HepG2 (cell line): ENCODE results near the gene MARS1. TPM values are rescaled to one million over a fixed set of nuclear protein-coding genes. Genes with fewer than 3 reads are reported as not detected.

Experiments used
- ARHGAP35 ChIP-seq: sonication (generic); formaldehyde crosslinking; IDR thresholded peaks from 2 replicates; pipeline ENCODE4 v1.9.0; 2022; ENCODE audit warnings: mild to moderate bottlenecking, inconsistent platforms, moderate library complexity, missing genetic modification reagents, borderline replicate concordance
- HDAC2 ChIP-seq: sonication (generic); formaldehyde crosslinking; IDR thresholded peaks from 2 replicates; pipeline ENCODE4 v1.4.0; 2020; ENCODE audit warnings: missing genetic modification reagents
- HOXA9 ChIP-seq: sonication (generic); formaldehyde crosslinking; IDR thresholded peaks from 2 replicates; pipeline ENCODE4 v1.8.1; 2022; ENCODE audit warnings: missing genetic modification reagents, mild to moderate bottlenecking, moderate library complexity, borderline replicate concordance
- IRF9 ChIP-seq: sonication (generic); formaldehyde crosslinking; IDR thresholded peaks from 2 replicates; pipeline ENCODE4 v1.8.0; 2022; ENCODE audit warnings: missing genetic modification reagents, mild to moderate bottlenecking, borderline replicate concordance
- KIAA2018 ChIP-seq: sonication (generic); formaldehyde crosslinking; IDR thresholded peaks from 2 replicates; pipeline ENCODE4 v1.5.0; 2020; ENCODE audit warnings: mild to moderate bottlenecking, missing genetic modification reagents, borderline replicate concordance
- NCOA5 ChIP-seq: sonication (generic); formaldehyde crosslinking; IDR thresholded peaks from 2 replicates; pipeline ENCODE4 v1.4.0; 2020; ENCODE audit warnings: missing genetic modification reagents
- NFE2L2 ChIP-seq: fragments of 150-350 bp; IDR thresholded peaks from 2 replicates; pipeline ENCODE4 v1.6.1; 2014; ENCODE audit warnings: low read length
- TERF1 ChIP-seq: sonication (generic); formaldehyde crosslinking; IDR thresholded peaks from 2 replicates; pipeline ENCODE4 v1.8.0; 2022; ENCODE audit warnings: mild to moderate bottlenecking, missing genetic modification reagents, moderate library complexity
- ZMAT5 ChIP-seq: sonication (generic); formaldehyde crosslinking; IDR thresholded peaks from 2 replicates; pipeline ENCODE4 v1.5.0; 2020; ENCODE audit warnings: mild to moderate bottlenecking, low read depth, missing genetic modification reagents, borderline replicate concordance
- ZNF335 ChIP-seq: sonication (generic); formaldehyde crosslinking; IDR thresholded peaks from 2 replicates; pipeline ENCODE4 v1.4.0; 2020; ENCODE audit warnings: missing genetic modification reagents
- ZNF619 ChIP-seq: sonication (generic); formaldehyde crosslinking; IDR thresholded peaks from 2 replicates; pipeline ENCODE4 v1.4.0; 2020; ENCODE audit warnings: mild to moderate bottlenecking, missing genetic modification reagents
- polyA plus RNA-seq, 8 experiments: library from polyadenylated mRNA; depleted of rRNA in 3 of 8; stranded (reverse) in 7 of 8; unstranded in 1 of 8; fragments of >200 nt; fragmentation: Illumina TruSeq in 4 of 8; extraction: Trizol in 4 of 8; gene quantifications; 2 replicates each; pipeline versions ENCODE4 v1.2.1 to v1.2.3, GENCODE V29; 2011 to 2016; ENCODE audit warnings: low read depth in 4 of 8, missing spikeins in 1 of 8, mixed read lengths in 1 of 8; ENCODE audit not compliant: insufficient read depth in 1 of 8
- total RNA-seq, 5 experiments: library from RNA; depleted of rRNA; stranded (reverse); fragments of >200 nt; fragmentation: Illumina TruSeq; extraction: Trizol; gene quantifications; 2 replicates each; pipeline ENCODE4 v1.2.3, GENCODE V29; 2016; ENCODE audit warnings: low read depth in 1 of 5
- TF ChIP-seq, protein P1 (sequence below): sonication (generic); formaldehyde crosslinking; IDR thresholded peaks from 2 replicates; pipeline ENCODE4 v1.4.0; 2020; ENCODE audit warnings: mild to moderate bottlenecking, missing genetic modification reagents
- TF ChIP-seq, protein P2 (sequence below): sonication (generic); formaldehyde crosslinking; IDR thresholded peaks from 2 replicates; pipeline ENCODE4 v1.4.0; 2020; ENCODE audit warnings: missing genetic modification reagents

MARS1 gene
- total and polyA plus RNA-seq, 2 of the 13 experiments (the other 11 are each of a cell fraction or from before 2014, with no cell fraction given), result 115 to 181 TPM

DNA sequence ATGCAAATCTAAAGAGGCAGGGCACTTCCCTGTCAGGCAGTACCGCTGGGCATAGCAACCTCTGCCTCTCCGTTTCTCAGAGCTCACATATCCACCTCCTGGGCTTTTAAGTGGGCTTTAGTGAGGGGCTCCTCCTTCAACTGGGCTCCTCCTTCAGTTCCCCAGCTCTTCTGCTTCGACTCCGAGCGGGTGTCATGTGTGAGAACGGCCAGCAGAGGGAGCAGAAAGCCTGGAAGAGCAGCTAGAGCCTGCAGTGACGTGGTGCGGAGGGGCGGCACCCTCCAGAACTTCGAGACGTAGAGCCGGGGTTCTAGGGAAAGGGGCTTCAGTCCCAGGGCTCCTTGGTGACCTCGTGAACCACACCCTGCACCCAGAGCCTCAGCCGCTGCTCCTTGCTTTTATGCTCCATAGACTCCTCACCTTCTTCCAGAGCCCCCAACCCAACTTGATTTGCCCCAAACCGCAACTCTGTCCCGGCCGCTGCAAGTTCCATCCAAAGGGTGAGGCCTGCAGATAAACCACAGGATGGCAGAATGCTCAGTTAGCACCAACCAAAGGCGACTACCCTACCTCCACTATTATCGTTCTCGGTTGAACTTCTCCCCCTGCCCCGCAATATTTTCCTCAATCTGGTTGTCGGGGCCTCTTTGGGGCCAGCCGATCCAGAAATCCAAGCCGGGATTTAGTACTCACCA lies 28.7 kb upstream of the MARS1 start (continued):
- no peak for TF ChIP-seq ARHGAP35 (CRISPR knock-in tag)
- no peak for TF ChIP-seq ZNF335 (CRISPR knock-in tag)
- TF ChIP-seq TERF1 (CRISPR knock-in tag), result no peak
- TF ChIP-seq IRF9 (CRISPR knock-in tag), result peak; percentile 57; the same call in 1 of the 2 replicates
- TF ChIP-seq, protein P1, sequence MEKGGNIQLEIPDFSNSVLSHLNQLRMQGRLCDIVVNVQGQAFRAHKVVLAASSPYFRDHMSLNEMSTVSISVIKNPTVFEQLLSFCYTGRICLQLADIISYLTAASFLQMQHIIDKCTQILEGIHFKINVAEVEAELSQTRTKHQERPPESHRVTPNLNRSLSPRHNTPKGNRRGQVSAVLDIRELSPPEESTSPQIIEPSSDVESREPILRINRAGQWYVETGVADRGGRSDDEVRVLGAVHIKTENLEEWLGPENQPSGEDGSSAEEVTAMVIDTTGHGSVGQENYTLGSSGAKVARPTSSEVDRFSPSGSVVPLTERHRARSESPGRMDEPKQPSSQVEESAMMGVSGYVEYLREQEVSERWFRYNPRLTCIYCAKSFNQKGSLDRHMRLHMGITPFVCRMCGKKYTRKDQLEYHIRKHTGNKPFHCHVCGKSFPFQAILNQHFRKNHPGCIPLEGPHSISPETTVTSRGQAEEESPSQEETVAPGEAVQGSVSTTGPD (CRISPR knock-in tag), result no peak
- no peak for TF ChIP-seq ZMAT5 (CRISPR knock-in tag)
- TF ChIP-seq KIAA2018 (CRISPR knock-in tag), result no peak
- TF ChIP-seq NFE2L2, result no peak
- no peak for TF ChIP-seq NCOA5 (CRISPR knock-in tag)
- peak; percentile 25; the same call in 1 of the 2 replicates for TF ChIP-seq HDAC2 (CRISPR knock-in tag)
- TF ChIP-seq HOXA9, result no peak
- TF ChIP-seq, protein P2, sequence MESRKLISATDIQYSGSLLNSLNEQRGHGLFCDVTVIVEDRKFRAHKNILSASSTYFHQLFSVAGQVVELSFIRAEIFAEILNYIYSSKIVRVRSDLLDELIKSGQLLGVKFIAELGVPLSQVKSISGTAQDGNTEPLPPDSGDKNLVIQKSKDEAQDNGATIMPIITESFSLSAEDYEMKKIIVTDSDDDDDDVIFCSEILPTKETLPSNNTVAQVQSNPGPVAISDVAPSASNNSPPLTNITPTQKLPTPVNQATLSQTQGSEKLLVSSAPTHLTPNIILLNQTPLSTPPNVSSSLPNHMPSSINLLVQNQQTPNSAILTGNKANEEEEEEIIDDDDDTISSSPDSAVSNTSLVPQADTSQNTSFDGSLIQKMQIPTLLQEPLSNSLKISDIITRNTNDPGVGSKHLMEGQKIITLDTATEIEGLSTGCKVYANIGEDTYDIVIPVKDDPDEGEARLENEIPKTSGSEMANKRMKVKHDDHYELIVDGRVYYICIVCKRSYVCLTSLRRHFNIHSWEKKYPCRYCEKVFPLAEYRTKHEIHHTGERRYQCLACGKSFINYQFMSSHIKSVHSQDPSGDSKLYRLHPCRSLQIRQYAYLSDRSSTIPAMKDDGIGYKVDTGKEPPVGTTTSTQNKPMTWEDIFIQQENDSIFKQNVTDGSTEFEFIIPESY (CRISPR knock-in tag), result peak; percentile 32; the same call in 1 of the 2 replicates
- TF ChIP-seq ZNF619 (CRISPR knock-in tag), result peak; percentile 21; the same call in 1 of the 2 replicates
